Measurements from ENCODE around the gene CNOT3.
"Not testable (repeated sequence)": the region's sequence is repeated elsewhere in the genome, so short reads cannot be mapped to it uniquely, and the experiment has no call there.

The CNOT3 gene

DNA sequence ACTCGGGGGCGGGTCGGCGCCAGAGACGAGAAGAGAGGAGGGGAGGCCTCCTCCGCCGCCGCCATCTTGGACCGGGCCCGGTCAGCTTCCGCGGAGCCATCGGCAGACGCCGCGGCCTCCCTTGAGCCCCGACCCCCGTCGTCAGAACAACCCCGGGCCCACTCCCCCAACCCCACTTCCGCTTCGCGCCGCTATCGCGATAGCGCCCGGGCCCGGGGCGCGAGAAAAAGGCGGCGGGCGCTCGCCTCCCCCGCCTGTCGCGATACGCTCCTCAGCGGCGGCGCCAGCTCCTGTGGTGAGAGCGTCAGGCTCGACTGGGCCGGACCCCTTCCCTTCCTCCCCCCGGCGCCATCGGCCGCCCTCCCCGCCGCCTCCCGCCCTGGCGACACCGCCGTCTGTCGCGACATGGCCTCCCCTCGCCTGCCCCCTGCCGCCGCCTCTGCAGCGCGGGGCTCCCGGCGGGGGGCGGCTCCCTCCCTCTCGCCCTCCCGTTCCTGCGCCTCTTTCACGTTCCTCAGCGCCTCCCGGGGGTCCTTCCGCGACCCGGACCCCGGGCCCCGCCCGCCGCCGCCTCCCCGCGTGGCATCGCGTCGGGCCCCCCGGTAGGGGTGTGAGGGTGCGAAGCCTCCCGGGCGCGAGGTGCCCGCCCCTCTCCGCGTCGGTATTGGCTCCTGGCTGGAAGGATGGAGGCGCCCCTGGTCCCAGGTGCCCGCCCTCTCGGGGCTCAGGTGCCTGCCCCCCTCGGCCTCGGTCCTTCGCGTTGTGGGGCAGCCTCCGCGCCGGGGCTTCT lies at the start of gene CNOT3:
CNOT3 (plus strand) TSS at position 64 of the 790 bp plus-strand sequence. CDS start 5,217 bp downstream, outside the sequence.
- DNase-seq, result no peak

DNA sequence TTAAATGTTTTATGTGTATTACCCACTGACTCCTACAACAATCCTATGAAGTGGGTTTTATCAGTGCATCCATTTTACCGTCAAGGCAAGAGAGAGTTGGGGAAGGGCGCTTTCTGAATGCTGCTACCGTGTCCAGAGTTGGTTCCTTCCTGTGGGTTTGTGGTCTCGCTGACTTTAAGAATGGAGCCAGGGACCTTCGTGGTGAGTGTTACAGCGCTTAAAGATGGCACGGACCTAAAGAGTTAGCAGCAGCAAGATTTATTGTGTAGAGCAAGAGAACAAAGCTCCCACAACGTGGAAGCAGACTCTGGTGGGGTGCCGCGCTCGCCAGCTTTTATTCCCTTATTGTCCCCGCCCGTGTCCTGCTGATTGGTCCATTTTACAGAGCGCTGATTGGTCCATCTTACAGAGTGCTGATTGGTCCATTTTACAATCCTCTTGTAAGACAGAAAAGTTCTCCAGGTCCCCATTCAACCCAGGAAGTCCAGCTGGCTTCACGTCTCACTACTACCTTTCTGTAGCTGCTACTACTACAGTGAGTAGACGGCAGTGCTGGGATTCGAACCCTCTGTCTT lies 43.0 kb upstream of the CNOT3 start:
- DNase-seq, result no peak

DNA sequence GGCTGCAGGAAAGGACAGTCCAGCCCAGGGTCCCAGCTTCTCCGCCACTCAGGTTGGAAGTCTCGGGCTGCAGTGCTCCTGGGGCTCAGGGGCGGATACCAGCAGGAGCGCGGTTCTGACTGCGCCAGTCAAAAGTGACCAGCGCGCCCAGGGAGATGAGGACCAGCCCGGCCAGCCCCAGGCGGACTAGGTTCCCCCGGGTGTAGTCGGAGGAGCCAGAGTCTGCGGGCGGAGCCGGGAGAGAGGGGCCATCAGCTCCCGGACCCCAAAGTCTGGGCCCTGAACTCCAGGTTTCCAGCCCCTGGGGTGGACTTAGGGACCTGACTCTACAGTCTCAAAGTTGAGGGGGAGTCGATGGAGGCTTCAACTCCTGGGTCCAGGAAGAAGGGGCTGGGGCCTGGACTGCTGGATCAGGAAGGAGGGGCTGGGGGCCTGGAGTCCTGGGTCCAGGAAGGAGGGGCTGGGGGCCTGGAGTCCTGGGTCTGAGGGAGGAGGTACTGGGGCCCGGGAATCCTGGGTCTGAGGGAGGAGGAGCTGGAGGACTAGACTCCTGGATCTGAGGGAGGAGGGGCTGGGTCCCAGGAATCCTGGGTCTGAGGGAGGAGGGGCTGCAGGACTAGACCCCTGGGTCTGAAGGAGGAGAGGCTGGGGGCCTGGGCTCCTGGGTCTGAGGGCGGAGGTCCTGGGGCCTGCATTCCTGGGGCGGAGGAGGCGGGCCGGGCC lies 42.3 kb upstream of the CNOT3 start:
- DNase-seq, result no peak

DNA sequence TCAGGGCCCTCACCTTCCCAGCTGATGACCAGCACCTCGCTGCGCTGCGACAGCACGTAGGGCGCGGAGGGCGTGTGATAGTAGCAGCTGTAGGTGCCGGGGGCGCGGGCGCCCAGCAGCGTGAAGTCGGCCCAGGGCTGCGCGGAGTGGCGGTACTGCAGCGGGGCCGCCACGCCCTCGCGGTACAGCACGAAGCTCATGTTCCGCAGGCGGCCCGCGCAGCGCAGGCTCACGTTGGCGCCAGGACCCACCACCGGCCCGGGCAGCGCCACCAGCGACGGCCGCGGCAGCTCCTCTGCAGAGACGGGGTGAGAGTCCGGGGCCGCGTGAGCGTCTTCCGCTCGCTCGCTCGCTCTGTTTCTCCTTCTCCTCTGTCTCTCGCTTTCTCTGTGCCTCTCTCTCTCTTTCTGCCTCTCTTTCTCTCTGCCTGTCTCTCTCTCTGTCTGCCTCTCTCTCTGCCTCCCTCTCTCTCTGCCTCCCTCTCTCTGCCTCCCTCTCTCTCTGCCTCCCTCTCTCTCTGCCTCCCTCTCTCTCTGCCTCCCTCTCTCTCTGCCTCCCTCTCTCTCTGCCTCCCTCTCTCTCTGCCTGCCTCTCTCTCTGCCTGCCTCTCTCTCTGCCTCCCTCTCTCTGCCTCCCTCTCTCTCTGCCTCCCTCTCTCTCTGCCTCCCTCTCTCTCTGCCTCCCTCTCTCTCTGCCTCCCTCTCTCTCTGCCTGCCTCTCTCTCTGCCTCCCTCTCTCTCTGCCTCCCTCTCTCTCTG lies 41.5 kb upstream of the CNOT3 start:
- peak; percentile 25 for DNase-seq

DNA sequence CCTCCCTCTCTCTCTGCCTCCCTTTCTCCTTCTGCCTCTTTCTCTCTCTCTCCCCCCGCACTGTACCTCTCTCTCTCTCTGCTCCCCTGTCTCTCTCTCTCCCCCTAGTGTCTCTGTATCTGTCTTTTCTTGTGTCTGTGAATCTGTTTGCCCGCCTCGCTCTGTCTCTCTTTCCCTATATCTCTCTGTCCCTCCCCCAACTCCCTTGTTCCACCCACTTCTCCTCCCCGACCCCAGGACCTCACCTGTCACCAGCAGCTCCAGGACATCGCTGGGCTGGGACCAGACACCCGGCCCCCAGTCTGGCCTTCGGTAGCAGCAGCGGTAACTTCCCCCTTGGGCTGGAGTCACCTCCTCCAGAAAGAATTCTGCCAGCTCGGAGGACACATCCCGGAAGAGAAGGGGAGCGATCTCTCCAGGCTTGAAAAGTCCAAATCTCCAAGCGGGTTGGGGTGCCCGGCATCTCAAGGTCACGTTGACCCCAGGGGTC lies 40.9 kb upstream of the CNOT3 start:
- DNase-seq, result no peak

DNA sequence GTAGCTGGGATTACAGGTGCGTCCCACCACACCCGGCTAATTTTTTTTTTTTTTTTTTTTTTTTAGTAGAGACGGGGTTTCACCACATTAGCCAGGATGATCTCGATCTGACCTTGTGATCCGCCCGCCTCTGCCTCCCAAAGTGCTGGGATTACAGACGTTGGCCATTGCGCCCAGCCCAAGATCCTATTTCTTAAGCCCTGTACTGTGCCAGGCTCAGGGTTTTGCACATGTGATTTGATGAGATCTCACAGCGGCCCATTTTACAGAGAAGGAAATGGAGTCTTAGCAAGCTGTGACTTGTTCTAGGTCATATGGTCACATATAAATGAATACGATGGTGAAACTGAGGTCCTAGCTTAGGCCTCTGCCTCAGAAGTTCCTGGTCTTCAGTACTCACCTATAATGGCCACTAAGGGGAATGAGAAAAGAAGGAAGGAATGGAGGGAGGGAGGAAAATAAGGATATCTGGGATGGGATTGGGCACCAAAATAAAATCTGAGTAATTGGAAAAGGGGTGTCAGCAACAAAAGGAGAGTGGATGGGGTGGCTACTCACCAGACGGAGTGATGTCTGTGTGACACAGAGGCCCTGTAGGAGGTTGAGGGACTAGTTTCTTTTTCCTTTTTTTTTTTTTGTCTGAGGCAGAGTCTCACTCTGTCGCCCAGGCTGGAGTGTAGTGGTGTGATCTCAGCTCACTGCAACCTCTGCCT lies 38.2 kb upstream of the CNOT3 start:
- DNase-seq, result no peak

DNA sequence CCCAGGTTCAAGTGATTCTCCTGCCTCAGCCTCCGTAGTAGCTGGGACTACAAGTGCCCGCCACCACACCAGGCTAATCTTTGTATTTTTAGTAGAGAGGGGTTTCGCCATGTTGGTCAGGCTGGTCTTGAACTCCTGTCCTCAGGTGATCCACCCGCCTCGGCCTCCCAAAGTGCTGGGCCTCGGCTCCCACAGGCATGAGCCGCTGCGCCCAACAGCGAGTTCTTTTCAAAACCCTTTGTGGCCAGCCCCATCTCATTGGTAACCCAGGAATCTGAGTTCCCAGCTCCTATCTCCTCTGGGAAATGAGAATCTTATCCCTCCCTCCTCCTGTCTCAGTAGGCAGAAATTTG lies 37.7 kb upstream of the CNOT3 start:
- not testable (repeated sequence) for DNase-seq

DNA sequence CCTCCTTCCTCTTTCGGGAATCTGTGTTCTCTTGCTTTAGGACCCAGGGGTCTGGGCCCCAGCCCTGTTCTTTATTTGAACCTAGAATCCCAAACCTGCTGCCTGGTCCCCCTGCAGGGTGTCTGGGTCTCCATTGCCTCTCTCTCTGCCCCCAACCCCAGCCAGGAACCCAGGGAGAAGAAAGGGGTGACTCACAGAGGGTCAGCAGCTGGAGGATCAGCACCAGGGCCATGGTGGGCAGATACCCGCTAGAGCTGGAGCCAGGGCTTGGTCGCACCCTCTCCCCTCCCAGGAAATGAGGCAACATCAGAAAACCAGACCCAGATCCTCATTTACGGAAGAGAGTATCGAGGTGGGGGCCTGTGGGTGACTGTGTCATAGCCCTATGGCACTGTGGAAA lies 37.0 kb upstream of the CNOT3 start, which contains the start of gene OSCAR:
OSCAR (minus strand) TSS at position 243 of the 400 bp plus-strand sequence; CDS start at position 232, 11 bp downstream.
- DNase-seq, result no peak

DNA sequence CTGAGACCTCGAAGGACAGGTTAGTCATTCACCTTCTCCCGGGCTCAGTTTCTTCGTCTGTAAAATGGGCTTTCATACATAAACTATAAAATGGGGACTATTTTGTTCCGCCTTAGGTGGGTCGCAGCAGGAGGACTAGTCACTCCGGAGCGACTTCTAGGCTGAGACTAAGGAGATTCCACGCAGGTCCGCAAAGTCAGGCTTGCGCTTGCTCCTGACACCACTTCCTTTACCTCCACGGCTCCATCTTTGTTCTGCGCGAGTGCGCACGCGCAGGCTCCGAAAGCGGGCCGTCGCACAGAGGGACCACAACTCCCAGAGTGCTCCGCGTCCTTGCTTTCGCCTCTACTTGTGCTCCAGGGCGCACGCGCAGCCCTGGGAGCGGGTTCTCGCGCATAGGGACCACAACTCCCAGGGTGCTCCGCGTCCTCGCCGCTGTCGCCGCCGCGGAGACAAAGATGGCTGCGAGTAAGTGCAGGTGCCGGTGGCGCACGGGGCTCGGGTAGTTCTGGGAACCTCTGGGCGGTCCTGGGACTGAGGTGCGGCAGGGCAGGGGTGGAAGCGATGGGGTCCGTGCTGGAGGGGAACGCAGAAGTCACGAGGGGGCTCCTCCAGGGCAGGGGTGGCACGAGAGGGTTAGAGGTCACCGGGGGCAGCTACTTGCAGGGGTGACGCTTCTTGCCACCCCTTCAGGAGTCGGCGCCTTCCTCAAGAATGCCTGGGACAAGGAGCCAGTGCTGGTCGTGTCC lies 35.0 kb upstream of the CNOT3 start, which contains the start of gene NDUFA3:
NDUFA3 (plus strand) TSS at position 435 of the 749 bp plus-strand sequence; CDS start at position 459, 24 bp downstream.
- DNase-seq, result peak; percentile 98

DNA sequence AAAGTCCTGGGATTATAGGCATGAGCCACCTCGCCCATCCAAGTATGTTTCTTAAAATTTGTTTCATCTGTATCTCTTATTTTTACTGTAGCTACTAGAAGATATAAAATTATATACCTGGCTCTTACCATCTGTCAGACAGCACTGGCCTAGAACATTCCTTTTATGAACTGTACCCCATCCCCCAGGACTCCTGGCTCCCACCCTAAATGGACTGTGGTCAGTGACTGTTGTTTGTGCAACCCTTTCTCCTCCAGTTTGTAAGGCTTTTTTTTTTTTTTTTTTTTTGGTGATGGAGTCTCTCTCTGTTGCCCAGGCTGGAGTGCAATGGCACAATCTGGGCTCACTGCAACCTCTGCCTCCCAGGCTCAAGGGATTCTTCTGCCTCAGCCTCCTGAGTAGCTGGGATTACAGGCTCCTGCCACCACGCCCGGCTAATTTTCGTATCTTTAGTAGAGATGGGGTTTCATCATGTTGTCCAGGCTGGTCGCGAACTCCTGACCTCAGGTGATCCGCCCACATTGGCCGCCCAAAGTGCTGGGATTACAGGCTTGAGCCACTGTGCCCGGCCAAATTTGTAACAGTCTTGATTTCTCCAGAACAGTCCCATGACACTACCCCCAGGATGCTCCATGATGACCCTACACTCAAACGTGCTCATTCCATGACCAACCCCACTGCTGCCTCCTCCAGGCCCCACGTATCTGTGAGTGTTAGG lies 32.4 kb upstream of the CNOT3 start:
- no peak for DNase-seq

DNA sequence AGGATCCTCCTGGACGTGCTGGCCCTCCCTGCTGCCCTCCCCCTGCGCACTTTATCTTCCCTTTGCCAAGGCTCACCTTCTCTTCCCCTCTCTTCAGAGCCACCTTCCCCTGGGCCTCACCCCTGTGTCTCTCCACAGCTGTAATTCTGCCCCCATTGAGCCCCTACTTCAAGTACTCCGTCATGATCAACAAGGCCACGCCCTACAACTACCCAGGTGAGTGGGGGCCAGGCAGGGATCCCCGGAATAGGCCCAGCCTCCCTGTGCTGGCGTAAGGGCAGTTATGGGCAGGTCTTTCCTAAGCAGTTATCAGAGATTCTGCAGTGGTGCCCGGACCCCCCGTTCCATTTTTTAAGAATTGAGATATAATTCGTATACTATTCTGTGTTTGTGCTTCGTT lies 31.8 kb upstream of the CNOT3 start:
- DNase-seq, result no peak

DNA sequence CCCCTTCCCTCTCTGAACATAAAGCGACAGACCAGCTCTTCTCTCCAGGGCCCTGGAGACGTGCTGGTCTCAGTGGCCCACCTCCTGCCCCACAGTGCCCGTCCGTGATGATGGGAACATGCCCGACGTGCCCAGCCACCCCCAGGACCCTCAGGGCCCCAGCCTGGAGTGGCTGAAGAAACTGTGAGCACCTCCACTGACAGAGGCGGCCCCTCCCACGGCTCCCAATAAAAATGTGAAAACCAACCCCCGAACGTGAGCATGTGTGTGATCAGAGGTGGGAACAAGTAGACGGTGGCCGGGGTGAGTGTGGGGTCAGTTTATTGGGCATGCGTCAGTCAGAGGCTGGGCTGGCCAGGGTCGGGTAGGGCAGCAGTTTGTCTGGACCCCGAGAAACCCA lies 30.8 kb upstream of the CNOT3 start:
- no peak for DNase-seq

DNA sequence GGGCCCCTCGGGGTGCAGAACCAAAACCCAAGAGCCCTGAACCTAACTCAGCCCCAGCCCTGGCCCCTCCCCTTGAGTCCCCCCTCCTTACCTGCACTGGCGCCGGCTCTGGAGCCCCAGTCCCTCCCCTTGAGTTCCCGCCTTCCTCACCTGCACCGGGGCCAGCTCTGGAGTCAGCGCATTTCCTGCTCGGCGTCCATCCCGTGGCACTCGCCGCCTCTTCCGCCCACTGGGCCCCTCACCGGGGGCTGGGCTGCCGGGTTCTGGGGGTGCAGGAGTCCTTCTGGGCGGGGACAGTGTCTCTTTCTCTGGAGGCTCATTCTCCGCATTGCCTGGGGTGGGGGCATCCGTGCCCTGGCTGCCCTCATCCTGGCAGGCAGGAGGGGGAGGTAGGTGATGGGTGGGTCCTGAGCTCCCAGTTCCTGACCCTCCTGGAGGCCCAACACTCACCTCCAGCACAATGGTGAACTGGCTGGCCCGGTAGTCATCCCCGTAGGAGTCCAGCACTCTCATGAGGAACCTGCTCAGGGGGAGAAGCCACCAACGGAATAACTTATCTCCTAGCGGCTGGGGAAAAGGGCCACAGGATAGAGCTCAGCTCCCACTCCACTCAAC lies 29.6 kb upstream of the CNOT3 start:
- DNase-seq, result no peak

DNA sequence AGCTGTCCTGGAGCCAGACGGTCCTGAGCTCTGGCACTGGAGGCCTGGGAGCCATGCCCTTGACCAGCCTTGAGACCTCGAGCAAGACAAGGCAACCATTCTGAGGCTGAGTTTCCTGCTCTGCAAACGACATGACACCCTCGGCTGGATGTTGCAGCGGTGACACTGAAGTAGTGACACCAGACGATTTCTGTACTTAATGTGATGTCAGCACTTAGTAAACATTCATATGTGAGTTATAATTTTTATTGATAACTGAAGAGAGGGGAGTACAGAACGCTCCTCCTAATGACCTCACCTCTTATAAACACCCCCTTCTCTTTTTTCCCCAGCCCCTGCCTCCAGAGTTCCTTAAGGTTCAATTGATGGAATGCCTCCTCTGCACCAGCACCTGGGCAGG lies 29.1 kb upstream of the CNOT3 start:
- DNase-seq, result no peak

DNA sequence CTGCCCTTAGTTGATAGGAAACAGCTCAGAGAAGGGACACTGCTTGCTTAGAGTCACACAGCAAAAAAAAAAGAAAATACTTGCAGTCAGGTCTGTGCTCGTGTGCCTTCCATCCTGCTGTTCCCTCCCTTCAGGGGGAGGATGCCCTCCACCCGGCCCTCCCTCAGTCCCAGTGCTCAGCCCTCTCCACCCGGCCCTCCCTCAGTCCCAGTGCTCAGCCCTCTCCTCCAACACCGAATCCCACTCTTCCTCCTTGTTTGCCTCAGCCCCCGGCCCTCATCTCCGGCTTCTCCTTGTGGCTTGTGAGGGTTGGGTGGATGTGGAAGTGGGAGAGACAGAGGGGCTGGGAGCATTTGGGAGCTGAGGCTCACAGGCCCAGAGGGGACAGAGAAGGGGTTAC lies 27.9 kb upstream of the CNOT3 start:
- no peak for DNase-seq

DNA sequence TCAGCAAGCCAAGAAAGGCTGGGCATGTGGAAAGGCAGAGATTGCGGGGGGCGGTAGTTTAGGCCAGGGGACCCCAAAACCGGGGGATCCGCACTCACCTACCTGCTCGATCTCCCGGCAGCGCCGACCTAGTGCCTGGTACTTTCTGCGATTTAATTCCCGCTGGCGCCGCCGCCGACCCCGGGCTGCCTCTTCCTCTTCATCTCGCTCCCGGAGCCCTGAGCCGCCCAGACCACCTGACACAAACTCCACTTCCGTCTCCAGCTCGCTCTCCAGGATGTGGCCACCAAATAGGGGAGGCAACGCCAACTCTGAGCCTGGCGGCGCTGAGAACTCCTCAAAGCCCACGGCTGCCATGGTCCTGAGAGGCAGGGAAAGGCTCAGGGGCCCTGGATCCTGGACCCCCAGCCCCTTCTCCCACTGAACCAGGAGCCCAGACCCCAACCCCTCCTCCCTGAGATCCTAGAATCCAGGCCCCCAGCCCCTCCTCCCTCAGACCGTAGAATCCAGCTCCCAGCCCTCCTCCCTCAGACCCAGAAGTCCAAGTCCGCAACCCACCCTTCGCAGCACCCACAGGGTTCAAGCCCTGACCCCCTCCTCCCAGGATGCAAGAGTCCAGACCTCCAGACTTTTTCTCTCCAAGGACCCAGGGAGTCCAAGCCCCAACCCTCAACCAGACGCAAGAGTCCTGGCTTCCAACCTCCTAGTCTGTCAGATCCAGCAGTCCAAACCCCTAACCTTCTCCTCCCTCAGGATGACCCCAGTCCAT lies 23.0 kb upstream of the CNOT3 start:
- no peak for DNase-seq

DNA sequence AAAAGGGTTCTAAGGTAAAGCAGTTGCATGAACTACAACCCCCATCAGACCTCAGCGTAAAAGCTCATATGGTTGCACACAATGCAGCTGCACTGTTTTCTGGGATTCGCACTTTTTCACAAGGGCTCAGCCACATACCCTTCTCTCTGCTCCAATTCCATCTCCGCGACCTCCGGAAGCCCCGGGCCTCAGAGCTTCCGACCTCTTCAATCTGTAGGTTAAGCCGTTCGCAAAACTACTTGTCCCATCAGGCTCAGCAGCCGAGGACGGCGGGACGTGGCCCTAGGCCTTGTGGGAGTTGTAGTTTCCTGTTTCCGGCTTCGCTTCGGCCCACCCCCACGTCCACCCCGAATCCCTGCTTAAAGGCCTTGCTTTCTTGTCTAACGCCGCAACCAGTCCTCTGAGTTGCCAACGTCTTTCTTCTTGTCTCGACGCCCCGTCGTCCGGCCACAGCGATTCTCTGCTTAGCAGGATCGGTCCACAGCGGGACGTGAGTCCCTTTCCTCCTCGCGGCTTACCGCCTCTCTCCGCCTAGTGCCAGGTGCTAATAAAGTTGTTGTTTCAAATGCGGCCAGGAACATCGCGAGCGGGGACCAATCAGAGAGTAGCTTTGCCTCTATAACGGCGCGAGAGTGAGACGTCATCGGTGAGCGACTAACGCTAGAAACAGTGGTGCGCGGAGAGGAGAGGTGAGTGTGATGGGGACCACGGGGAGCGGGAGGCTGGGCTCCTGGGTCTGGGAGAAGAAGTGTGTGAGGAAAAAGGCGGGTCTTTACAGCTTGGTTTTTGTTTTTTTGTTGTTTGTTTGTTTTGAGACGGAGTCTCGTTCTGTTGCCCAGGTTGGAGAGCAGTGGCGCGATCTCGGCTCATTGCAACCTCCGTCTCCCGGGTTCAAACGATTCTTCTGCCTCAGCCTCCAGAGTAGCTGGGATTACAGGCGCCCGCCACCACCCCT lies 22.2 kb upstream of the CNOT3 start, which contains the start of the genes PRPF31 and TFPT:
PRPF31 (plus strand) TSS at position 646 of the 955 bp plus-strand sequence. CDS start 2,525 bp downstream, outside the sequence.
TFPT (minus strand) TSS at position 549 of the 955 bp plus-strand sequence; CDS start at position 161, 388 bp downstream.
- DNase-seq, result peak; percentile 99

DNA sequence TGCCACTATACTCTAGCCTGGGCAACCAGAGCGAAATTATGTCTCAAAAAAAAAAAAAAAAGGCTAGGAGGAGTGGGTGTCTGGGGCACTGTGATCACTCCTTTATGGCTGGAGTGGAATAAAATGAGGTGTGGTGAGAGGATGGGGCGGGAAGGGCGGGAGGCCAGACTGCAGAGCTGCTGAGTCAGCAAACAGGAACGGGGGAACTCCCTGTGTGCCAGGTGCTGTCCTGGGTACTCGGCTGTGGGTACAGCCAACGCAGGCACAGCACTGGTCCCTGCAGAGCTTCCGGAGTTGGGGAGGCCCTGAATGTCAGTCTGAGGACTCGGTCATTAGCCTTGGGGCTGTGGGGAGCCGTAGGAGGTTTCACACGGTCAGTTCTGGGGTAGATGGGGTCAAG lies 16.3 kb upstream of the CNOT3 start:
- DNase-seq, result no peak

Measured in amniotic stem cell (primary cell).